Measurements from ENCODE around the gene PRMT2.
A peak's percentile ranks its signal among the peaks of the same experiment; 100 is the strongest.

Gene PRMT2

GRCh38 chr21:46635324-46636180 is at the start of gene PRMT2:
TSS of gene PRMT2 (plus strand) at chr21:46635674. CDS start at chr21:46636952, 1,278 bp downstream.
- DNase-seq = peak; percentile 96

- no peak for DNase-seq
Observed at GRCh38 chr21:46594276-46594675, 41.2 kb upstream of the PRMT2 start.

- DNase-seq = no peak
Observed at GRCh38 chr21:46596201-46596600, 39.3 kb upstream of the PRMT2 start.

GRCh38 chr21:46597031-46597430 is 38.4 kb upstream of the PRMT2 start:
- DNase-seq = no peak

- DNase-seq = no peak
Observed at GRCh38 chr21:46597896-46598343, 37.6 kb upstream of the PRMT2 start.

- no peak for DNase-seq
Observed at GRCh38 chr21:46598581-46599572, 36.6 kb upstream of the PRMT2 start.

GRCh38 chr21:46600305-46600704 is 35.2 kb upstream of the PRMT2 start:
- DNase-seq = no peak

GRCh38 chr21:46600978-46601377 is 34.5 kb upstream of the PRMT2 start:
- DNase-seq = no peak

GRCh38 chr21:46603228-46603627 is 32.2 kb upstream of the PRMT2 start:
- DNase-seq = no peak

GRCh38 chr21:46604329-46604974 is 31.0 kb upstream of the PRMT2 start:
- no peak for DNase-seq

- no peak for DNase-seq
Observed at GRCh38 chr21:46604975-46605766, 30.3 kb upstream of the PRMT2 start, which contains the start of gene S100B. TSS of gene S100B (minus strand) at chr21:46605082. CDS start at chr21:46602415, 2,667 bp downstream.

GRCh38 chr21:46605767-46606426 is 29.6 kb upstream of the PRMT2 start:
- no peak for DNase-seq

GRCh38 chr21:46606427-46606813 is 29.1 kb upstream of the PRMT2 start:
- no peak for DNase-seq

GRCh38 chr21:46607636-46608035 is 27.8 kb upstream of the PRMT2 start:
- no peak for DNase-seq

- DNase-seq = no peak
Observed at GRCh38 chr21:46608672-46609111, 26.8 kb upstream of the PRMT2 start.

- DNase-seq = no peak
Observed at GRCh38 chr21:46610018-46610701, 25.3 kb upstream of the PRMT2 start.

GRCh38 chr21:46613391-46613790 is 22.1 kb upstream of the PRMT2 start:
- DNase-seq = no peak

GRCh38 chr21:46616050-46616449 is 19.4 kb upstream of the PRMT2 start:
- no peak for DNase-seq

- DNase-seq = no peak
Observed at GRCh38 chr21:46616656-46617055, 18.8 kb upstream of the PRMT2 start.

- DNase-seq = no peak
Observed at GRCh38 chr21:46617267-46618051, 18.0 kb upstream of the PRMT2 start.
